Tibial nerve (tissue), 4 donors: Measurements from ENCODE around the gene CNTNAP5. TPM values are rescaled to one million over a fixed set of nuclear protein-coding genes. Genes with fewer than 3 reads are reported as not detected.

ENCODE experiments used
- DNase-seq, 2 donors: peaks; one replicate each; pipeline ENCODE4 v3.0.0-alpha.2; 2019; ENCODE audit warnings: low spot score in 2 of 2
- H3K27ac ChIP-seq, 4 donors: fragments of 200-600 bp; sonication (generic) in 3 of 4; one replicate each; pipeline ENCODE4 v1.5.1; 2017 to 2019; ENCODE audit warnings: mild to moderate bottlenecking in 1 of 4
- H3K27me3 ChIP-seq, 2 donors: fragments of 200-600 bp; sonication (generic) in 1 of 2; one replicate each; pipeline versions ENCODE4 v1.5.1 to v1.6.0; 2017 to 2019
- H3K36me3 ChIP-seq, 3 donors: fragments of 200-600 bp; sonication (generic); one replicate each; pipeline ENCODE4 v1.5.1; 2018 to 2019
- H3K4me1 ChIP-seq, 4 donors: fragments of 200-600 bp; sonication (generic) in 3 of 4; one replicate each; pipeline ENCODE4 v1.5.1; 2017 to 2019
- H3K4me3 ChIP-seq, 4 donors: fragments of 200-600 bp; sonication (generic) in 3 of 4; one replicate each; pipeline ENCODE4 v1.5.1; 2017 to 2019; ENCODE audit warnings: mild to moderate bottlenecking in 1 of 4, moderate library complexity in 1 of 4
- H3K9me3 ChIP-seq, 4 donors: fragments of 200-600 bp; sonication (generic) in 3 of 4; one replicate each; pipeline ENCODE4 v1.5.1; 2017 to 2019
- EP300 ChIP-seq, 2 donors: sonication (generic); formaldehyde crosslinking; IDR thresholded peaks; one replicate each; pipeline ENCODE4 v1.6.1; 2017; ENCODE audit warnings: antibody characterized with exemption in 2 of 2, mild to moderate bottlenecking in 1 of 2
- POLR2A ChIP-seq, 2 donors: fragments of 450-650 bp; IDR thresholded peaks; one replicate each; pipeline ENCODE4 v1.6.1; 2017; ENCODE audit warnings: antibody characterized with exemption in 2 of 2, mild to moderate bottlenecking in 2 of 2, moderate library complexity in 2 of 2
- WGBS, 2 donors: methylation state at CpG; one replicate each; pipeline ENCODE4 v1.1.5; 2018; 5-methylcytosine and 5-hydroxymethylcytosine counted together
- total RNA-seq, 4 donors: library from RNA; depleted of rRNA; stranded (reverse); fragments of >200 nt; gene quantifications; one replicate each; pipeline ENCODE4 v1.1.0, GENCODE V29; 2016
- TF ChIP-seq, protein P1 (sequence below), 5 experiments: fragments of 200-600 bp in 3 of 5; fragments of 450-650 bp in 2 of 5; sonication (generic) in 3 of 5; IDR thresholded peaks; one replicate each; pipeline ENCODE4 v1.5.1; 2016 to 2019; ENCODE audit warnings: antibody characterized with exemption in 5 of 5, mild to moderate bottlenecking in 3 of 5, moderate library complexity in 2 of 5

Gene CNTNAP5
- total RNA-seq, 4 donors from 2014 or later: under 0.01 to 0.22 TPM; not detected in 2

DNA sequence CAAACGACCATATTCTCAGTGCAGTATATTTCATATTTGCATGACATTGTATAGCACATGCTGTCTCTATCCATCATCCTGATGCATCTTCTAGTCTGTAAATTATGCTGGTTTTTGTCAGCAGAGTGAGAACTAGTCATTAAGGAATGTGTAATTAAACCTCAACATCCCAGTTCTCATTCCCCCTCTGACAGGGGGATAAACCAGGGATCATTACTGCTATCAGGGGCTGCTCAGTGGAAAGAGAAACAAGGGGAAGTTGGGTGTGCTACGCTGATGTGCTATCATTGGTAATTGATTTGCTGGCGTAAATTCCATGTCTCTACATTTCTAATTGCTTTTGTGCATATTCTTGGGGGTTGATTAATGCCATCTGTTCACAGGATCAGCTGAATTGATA, 7.7 kb downstream of the CNTNAP5 start:
- no peak overlapping the region for H3K4me3 ChIP-seq
- H3K27ac ChIP-seq: no peak overlapping the region
- H3K9me3 ChIP-seq: no peaks in the 10 kb centered on the region
- no peaks in the 10 kb centered on the region for H3K4me1 ChIP-seq
- peaks cover 0 to 6% of the 10 kb centered on the region in 2 donors for H3K27me3 ChIP-seq
- TF ChIP-seq, protein P1, sequence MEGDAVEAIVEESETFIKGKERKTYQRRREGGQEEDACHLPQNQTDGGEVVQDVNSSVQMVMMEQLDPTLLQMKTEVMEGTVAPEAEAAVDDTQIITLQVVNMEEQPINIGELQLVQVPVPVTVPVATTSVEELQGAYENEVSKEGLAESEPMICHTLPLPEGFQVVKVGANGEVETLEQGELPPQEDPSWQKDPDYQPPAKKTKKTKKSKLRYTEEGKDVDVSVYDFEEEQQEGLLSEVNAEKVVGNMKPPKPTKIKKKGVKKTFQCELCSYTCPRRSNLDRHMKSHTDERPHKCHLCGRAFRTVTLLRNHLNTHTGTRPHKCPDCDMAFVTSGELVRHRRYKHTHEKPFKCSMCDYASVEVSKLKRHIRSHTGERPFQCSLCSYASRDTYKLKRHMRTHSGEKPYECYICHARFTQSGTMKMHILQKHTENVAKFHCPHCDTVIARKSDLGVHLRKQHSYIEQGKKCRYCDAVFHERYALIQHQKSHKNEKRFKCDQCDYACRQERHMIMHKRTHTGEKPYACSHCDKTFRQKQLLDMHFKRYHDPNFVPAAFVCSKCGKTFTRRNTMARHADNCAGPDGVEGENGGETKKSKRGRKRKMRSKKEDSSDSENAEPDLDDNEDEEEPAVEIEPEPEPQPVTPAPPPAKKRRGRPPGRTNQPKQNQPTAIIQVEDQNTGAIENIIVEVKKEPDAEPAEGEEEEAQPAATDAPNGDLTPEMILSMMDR (IDR thresholded peaks at IDR 0.05): no peak
- TF ChIP-seq POLR2A (IDR thresholded peaks at IDR 0.05) (no peak), EP300 (IDR thresholded peaks at IDR 0.05) (no peak)
- WGBS, 2 donors: 66% methylated on average over 3 of the region's 3 CpGs
- no peaks in the 10 kb centered on the region for H3K36me3 ChIP-seq
- no peak for DNase-seq

DNA sequence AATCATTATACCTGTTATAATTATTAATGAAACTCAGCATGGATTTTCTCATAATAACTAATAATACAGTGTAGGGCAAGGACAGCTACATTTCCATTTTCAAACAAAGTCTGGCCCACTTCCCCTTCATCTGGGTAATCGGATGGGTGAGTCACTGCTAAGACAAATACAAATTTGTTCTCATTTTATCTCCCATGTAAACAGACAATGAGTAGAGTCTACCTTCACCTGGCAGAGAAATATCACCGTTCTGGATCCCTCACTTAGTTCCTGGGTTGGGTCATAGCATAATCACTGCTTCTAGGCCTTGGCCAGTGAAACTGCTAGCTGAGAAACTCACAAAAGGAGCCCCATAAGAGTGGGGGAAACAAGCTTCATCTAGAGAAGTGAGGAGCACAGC, 9.2 kb downstream of the CNTNAP5 start:
- no peak for TF ChIP-seq POLR2A (IDR thresholded peaks at IDR 0.05)
- no peak for TF ChIP-seq EP300 (IDR thresholded peaks at IDR 0.05)
- TF ChIP-seq, protein P1 (IDR thresholded peaks at IDR 0.05): no peak
- no peak overlapping the region for H3K4me3 ChIP-seq
- no peaks in the 10 kb centered on the region for H3K4me1 ChIP-seq
- 77 to 79% methylated on average over 2 of the region's 2 CpGs for WGBS, 2 donors
- DNase-seq: no peak
- H3K27ac ChIP-seq: no peak overlapping the region
- no peaks in the 10 kb centered on the region for H3K9me3 ChIP-seq
- no peaks in the 10 kb centered on the region for H3K36me3 ChIP-seq
- no peaks in the 10 kb centered on the region for H3K27me3 ChIP-seq

DNA sequence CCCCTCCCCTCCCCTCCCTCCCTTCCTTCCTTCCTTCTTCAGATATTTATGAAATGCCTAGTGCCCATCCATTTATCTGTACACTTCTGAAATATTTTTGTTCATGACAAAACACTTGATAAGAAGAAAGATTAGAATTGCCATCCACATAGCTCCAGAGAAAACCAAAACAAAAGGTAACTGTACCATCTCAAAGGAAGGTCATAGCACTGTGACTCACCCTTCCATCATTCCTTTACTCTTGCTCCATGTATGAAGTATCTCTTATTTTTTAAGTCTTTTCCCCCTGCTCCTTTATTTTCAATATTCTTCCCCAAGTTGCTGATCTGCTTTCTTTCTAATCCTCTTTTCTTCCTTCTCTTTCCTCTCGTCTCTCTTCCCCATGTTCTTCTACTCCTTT, 9.9 kb downstream of the CNTNAP5 start:
- Histone ChIP-seq H3K36me3 (no peaks in the 10 kb centered on the region), H3K4me3 (no peak overlapping the region), H3K27me3 (no peaks in the 10 kb centered on the region), H3K9me3 (no peaks in the 10 kb centered on the region), H3K27ac (no peak overlapping the region), H3K4me1 (no peaks in the 10 kb centered on the region)
- WGBS, 2 donors: 76 to 87% methylated on average over 1 of the region's 1 CpG
- DNase-seq: no peak
- no peak for TF ChIP-seq EP300 (IDR thresholded peaks at IDR 0.05)
- TF ChIP-seq, protein P1 (IDR thresholded peaks at IDR 0.05): no peak

DNA sequence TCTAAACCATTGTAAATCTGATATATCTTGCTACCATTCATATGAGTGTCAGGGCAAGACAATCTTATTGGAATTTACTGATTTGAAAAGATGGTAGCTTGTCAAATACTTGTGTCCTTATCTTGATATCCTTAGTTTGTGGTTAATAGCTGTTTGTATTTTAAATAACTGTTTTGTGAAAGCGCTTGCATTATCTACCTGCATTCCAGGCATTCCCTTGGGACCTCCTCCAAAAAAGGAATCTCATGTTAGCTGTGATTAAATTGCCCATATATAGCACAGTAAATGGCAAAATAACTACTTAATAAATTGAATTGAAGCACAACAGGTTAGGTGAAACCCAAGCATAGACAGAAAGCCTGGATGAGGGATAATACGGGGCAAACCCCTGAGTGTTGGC, 13.9 kb downstream of the CNTNAP5 start:
- H3K27me3 ChIP-seq: no peaks in the 10 kb centered on the region
- no peak overlapping the region for H3K4me3 ChIP-seq
- WGBS, 2 donors: 43% methylated on average over 2 of the region's 2 CpGs
- DNase-seq: no peak
- H3K36me3 ChIP-seq: no peaks in the 10 kb centered on the region
- H3K27ac ChIP-seq: no peak overlapping the region
- H3K4me1 ChIP-seq: no peaks in the 10 kb centered on the region
- H3K9me3 ChIP-seq: no peaks in the 10 kb centered on the region
- TF ChIP-seq EP300 (IDR thresholded peaks at IDR 0.05) (no peak), POLR2A (IDR thresholded peaks at IDR 0.05) (no peak)
- TF ChIP-seq, protein P1 (IDR thresholded peaks at IDR 0.05): no peak

DNA sequence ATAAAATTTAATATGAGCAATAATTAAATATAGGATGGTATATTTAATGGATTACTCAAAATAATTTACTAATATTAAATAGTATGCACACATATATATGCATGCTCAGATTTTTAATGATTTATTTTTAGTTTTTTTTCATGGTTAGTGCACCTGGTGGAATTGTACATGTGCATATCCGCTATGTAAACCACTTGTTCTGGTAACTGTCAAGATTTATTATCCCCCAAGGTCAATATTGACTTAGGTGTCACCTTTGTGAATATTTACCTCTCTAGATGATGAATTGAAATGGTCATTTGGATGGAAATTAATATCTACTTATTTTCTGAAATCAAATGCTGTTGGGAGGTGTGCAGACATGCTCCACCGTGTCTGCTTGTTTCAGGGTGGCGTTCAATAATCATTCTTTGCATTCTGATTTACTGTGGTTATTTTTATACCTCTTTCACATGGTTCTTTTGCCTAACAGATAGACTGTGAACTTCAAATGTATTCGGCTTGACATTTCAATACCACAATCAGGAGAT, 14.7 kb downstream of the CNTNAP5 start:
- Histone ChIP-seq H3K27me3 (no peaks in the 10 kb centered on the region), H3K9me3 (no peaks in the 10 kb centered on the region), H3K36me3 (no peaks in the 10 kb centered on the region), H3K27ac (no peak overlapping the region), H3K4me3 (no peak overlapping the region), H3K4me1 (no peaks in the 10 kb centered on the region)
- 88 to 99% methylated on average over 4 of the region's 4 CpGs for WGBS, 2 donors
- no peak for DNase-seq
- TF ChIP-seq, protein P1 (IDR thresholded peaks at IDR 0.05): no peak
- no peak for TF ChIP-seq EP300 (IDR thresholded peaks at IDR 0.05)
